Measurements from ENCODE around the gene CLP1.

- no peak for TF ChIP-seq POLR2A (IDR thresholded peaks at IDR 0.05)
- no peak for TF ChIP-seq CTCF (IDR thresholded peaks at IDR 0.05)
- no peak for TF ChIP-seq EP300 (IDR thresholded peaks at IDR 0.05)
These were observed 47.4 kb downstream of the CLP1 start for GRCh38 chr11:57704932-57705331.

All from tibial nerve (tissue), 4 donors.